Lung (tissue), 12 donors: Measurements from ENCODE around the gene SIK3. TPM values are rescaled to one million over a fixed set of nuclear protein-coding genes. Genes with fewer than 3 reads are reported as not detected.

Source experiments
- ATAC-seq: fragments of 200-7000 bp; cut with Tn5 transposase; one replicate; pipeline ENCODE4 v1.9.1; 2020; ENCODE audit warnings: moderate number of reproducible peaks; ENCODE audit not compliant: insufficient read depth, low FRiP score
- DNase-seq, 3 donors: peaks; one replicate each; pipeline ENCODE4 v3.0.0-alpha.2; 2013 to 2017
- H3K27ac ChIP-seq, 2 donors: one replicate each; pipeline ENCODE4 v1.5.1; 2013; ENCODE audit warnings: mild to moderate bottlenecking in 2 of 2, moderate library complexity in 2 of 2, control low read depth in 1 of 2, inconsistent platforms in 1 of 2, low read depth in 1 of 2, low read length in 1 of 2
- H3K27me3 ChIP-seq, 3 donors: one replicate each; pipeline ENCODE4 v1.5.1; 2013; ENCODE audit warnings: low read length in 2 of 3; ENCODE audit not compliant: control insufficient read depth in 3 of 3, insufficient read depth in 3 of 3
- H3K36me3 ChIP-seq, 4 donors: one replicate each; pipeline ENCODE4 v1.5.1; 2013; ENCODE audit warnings: low read length in 4 of 4, mild to moderate bottlenecking in 1 of 4, moderate library complexity in 1 of 4; ENCODE audit not compliant: control insufficient read depth in 4 of 4, insufficient read depth in 4 of 4
- H3K4me1 ChIP-seq, 5 donors: one replicate each; pipeline ENCODE4 v1.5.1; 2013; ENCODE audit warnings: low read length in 5 of 5, mild to moderate bottlenecking in 2 of 5, moderate library complexity in 1 of 5; ENCODE audit not compliant: control insufficient read depth in 5 of 5, insufficient read depth in 5 of 5
- H3K4me3 ChIP-seq: one replicate; pipeline ENCODE4 v1.5.1; 2013; ENCODE audit warnings: mild to moderate bottlenecking, control low read depth, moderate library complexity
- H3K9ac ChIP-seq, 2 donors: one replicate each; pipeline ENCODE4 v1.5.1; 2013; ENCODE audit warnings: low read length in 2 of 2, control low read depth in 1 of 2; ENCODE audit not compliant: insufficient read depth in 1 of 2
- H3K9me3 ChIP-seq, 4 donors: one replicate each; pipeline ENCODE4 v1.5.1; 2013; ENCODE audit warnings: low read length in 3 of 4, mild to moderate bottlenecking in 1 of 4, moderate library complexity in 1 of 4; ENCODE audit not compliant: control insufficient read depth in 4 of 4, insufficient read depth in 3 of 4
- CTCF ChIP-seq: IDR thresholded peaks from 2 replicates; pipeline ENCODE4 v1.5.1; 2012; ENCODE audit warnings: mild to moderate bottlenecking; ENCODE audit errors: control extremely low read depth, extremely low read depth
- WGBS, 2 donors: extraction: QIAGEN DNeasy Blood & Tissue Kit; methylation state at CpG; one replicate each; pipeline ENCODE4 v1.1.7; 2013; 5-methylcytosine and 5-hydroxymethylcytosine counted together
- polyA plus RNA-seq, 2 donors: library from polyadenylated mRNA; stranded (reverse); fragments of 200-250 nt; gene quantifications; one replicate each; pipeline ENCODE4 v1.2.1, GENCODE V29; 2013
- total RNA-seq, 2 donors: library from RNA; depleted of rRNA in 1 of 2; stranded (reverse); fragments of >200 nt in 1 of 2; gene quantifications; one replicate each; pipeline ENCODE4 v1.2.1, GENCODE V29; 2014 to 2021
- donor health status: control.
- donor health status: control.
- donor health status: Bipolar disorder and iron deficiency.
- donor health status: healthy.
- donor health status: DM: yes; HTN: yes; CAD: no.

The SIK3 gene
- total and polyA plus RNA-seq, 4 donors = 9.0 to 43.4 (median 29.6) TPM

DNA sequence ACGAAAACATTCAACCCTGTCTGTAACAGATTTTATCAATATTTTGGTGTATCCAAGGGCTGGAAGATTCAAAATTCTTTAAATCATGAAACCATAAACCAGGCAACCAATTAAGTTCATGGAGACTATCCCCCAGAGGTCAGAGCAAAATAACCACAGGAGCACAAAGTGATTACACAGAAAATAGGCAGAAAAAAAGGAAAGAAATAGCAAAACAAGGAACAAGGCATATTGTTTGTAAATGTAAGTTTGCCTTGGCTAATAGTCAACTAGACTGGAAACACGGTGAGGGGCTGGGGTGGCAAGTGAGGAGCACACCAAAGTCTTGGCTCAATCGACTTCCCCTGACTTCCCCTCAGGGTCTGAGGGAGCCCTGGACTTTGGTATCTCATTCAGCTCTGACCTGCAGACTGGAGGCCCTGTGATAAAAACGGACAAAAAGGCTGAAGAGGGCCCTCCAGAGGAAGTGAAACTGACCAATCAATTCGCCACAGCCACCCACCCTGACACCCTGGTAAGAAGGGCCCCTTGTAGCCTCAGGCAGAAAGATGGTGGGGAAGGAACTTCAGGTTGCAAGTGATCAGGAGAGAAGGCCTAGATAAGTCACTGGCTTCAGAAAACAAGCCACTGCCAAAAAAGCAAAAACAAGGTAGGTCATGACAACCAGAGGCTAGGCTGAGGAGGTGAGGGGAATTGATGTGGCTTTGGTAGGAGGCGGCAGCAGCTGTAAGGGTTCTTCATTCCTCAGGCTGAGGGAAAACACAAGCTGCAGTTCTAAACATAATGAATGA is 1.8 kb downstream of the SIK3 start:
- DNase-seq = peak in 2 of 3 donors; percentile 16 to 27
- Histone ChIP-seq H3K4me3 (no peak overlapping the region), H3K4me1 (peaks cover 5 to 46% (median 31%) of the 10 kb centered on the region in 5 donors), H3K27me3 (no peaks in the 10 kb centered on the region), H3K36me3 (peaks cover 0 to 1% (median 0%) of the 10 kb centered on the region in 4 donors), H3K9me3 (no peaks in the 10 kb centered on the region), H3K27ac (peak overlapping the region; percentile 43 to 63), H3K9ac (peak overlapping the region in 1 of 2 donors; percentile 79)
- ATAC-seq = no peak
- 31 to 38% methylated on average over 6 of the region's 6 CpGs for WGBS, 2 donors
- TF ChIP-seq CTCF = no peak

DNA sequence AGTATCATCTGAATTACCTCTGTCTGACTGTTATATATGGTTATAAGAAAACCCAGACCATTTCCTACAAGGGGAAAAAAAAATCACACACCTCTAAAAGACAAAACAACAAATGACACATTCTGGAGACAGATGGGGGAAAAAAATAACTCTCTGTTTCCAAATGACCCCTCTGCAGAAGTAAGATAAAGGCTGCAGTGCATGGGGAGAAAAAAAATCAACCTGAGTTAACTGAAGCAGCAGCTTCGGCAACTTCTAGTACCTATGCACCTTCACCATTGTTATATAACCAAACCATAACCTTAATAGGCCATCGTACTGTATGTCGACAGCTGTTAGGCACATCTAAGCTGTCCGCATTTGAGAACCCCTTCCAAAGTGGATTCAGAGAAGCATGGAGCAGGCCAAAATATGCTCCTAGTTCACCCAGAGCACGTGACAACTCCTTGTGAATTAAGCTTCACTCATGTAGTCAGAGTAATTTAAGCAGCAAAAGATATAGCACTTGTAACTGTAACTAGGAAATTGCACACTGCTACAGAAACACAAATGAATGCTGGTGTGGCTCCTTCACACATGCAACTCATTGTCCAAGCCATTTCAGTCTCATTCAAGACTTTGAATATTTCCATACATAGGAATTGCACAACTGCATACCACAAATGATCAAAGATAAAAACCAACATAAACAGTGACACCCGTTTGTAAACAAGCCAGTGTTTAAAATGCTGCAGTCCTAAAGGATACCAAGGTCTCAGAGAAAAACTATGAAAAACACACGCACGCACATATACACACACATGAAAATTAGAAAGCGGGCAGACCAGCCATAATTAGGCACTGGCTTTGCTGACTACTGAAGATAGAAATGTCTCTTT is 2.7 kb downstream of the SIK3 start:
- no peak overlapping the region for H3K4me3 ChIP-seq
- H3K36me3 ChIP-seq = peaks cover 0 to 1% (median 0%) of the 10 kb centered on the region in 4 donors
- no peak for TF ChIP-seq CTCF
- 39% methylated on average over 9 of the region's 9 CpGs for WGBS, 2 donors
- no peaks in the 10 kb centered on the region for H3K9me3 ChIP-seq
- ATAC-seq = no peak
- peak overlapping the region; percentile 41 to 75 for H3K27ac ChIP-seq
- DNase-seq = peak; percentile 67 to 95 (median 94)
- H3K9ac ChIP-seq = peak overlapping the region in 1 of 2 donors; percentile 79
- H3K27me3 ChIP-seq = no peaks in the 10 kb centered on the region
- peaks cover 5 to 46% (median 33%) of the 10 kb centered on the region in 5 donors for H3K4me1 ChIP-seq

DNA sequence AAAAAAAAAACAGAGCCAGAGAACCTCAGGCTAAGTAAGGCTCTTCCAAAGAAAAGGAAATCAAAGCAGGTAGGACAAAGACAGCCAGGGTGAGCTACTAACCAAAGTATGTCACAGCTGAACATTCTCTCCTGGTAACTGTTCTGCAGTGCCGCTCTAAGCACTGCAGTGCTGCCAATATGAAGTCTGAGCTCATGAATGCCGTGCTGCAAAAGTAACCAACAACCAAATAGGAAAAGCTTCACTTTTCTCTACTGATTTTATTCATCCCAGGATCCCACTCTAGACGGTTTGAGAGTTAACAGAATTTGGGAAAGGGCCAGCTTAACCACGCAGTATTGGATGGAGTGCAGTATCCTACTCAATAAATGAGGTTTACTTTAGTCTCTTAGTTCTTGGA is 3.5 kb downstream of the SIK3 start:
- no peak for ATAC-seq
- H3K27ac ChIP-seq = peak overlapping the region in 1 of 2 donors; percentile 58
- 36 to 38% methylated on average over 4 of the region's 4 CpGs for WGBS, 2 donors
- no peaks in the 10 kb centered on the region for H3K9me3 ChIP-seq
- H3K36me3 ChIP-seq = peaks cover 0 to 1% (median 0%) of the 10 kb centered on the region in 4 donors
- peaks cover 5 to 45% (median 34%) of the 10 kb centered on the region in 5 donors for H3K4me1 ChIP-seq
- no peak overlapping the region for H3K4me3 ChIP-seq
- H3K27me3 ChIP-seq = no peaks in the 10 kb centered on the region
- DNase-seq = peak; percentile 24 to 70 (median 64)
- H3K9ac ChIP-seq = peak overlapping the region in 1 of 2 donors; percentile 82
- TF ChIP-seq CTCF = no peak
